HepG2 (cell line): ENCODE data around the gene SIT1. TPM values are rescaled to one million over a fixed set of nuclear protein-coding genes. Genes with fewer than 3 reads are reported as not detected.

Experiments
- BHLHE40 ChIP-seq: IDR thresholded peaks from 2 replicates; pipeline ENCODE4 v1.6.1; 2011; ENCODE audit warnings: low read length, improper control_type of control experiment
- CENPBD1 ChIP-seq: sonication (generic); formaldehyde crosslinking; IDR thresholded peaks from 2 replicates; pipeline ENCODE4 v1.8.0; 2022; ENCODE audit warnings: missing genetic modification reagents, low read depth, mild to moderate bottlenecking, borderline replicate concordance
- EED ChIP-seq: sonication (generic); formaldehyde crosslinking; IDR thresholded peaks from 2 replicates; pipeline ENCODE4 v1.5.0; 2020; ENCODE audit warnings: mild to moderate bottlenecking, missing genetic modification reagents
- FLYWCH1 ChIP-seq: sonication (generic); formaldehyde crosslinking; IDR thresholded peaks from 2 replicates; pipeline ENCODE4 v1.8.1; 2023; ENCODE audit warnings: mild to moderate bottlenecking, missing genetic modification reagents
- HDAC1 ChIP-seq: sonication (generic); formaldehyde crosslinking; IDR thresholded peaks from 2 replicates; pipeline ENCODE4 v1.5.1; 2020; ENCODE audit warnings: mild to moderate bottlenecking, missing genetic modification reagents
- MTF1 ChIP-seq: sonication (generic); formaldehyde crosslinking; IDR thresholded peaks from 2 replicates; pipeline ENCODE4 v1.5.0; 2020; ENCODE audit warnings: missing genetic modification reagents
- MZF1 ChIP-seq: sonication (generic); formaldehyde crosslinking; IDR thresholded peaks from 2 replicates; pipeline ENCODE4 v1.8.1; 2023; ENCODE audit warnings: mild to moderate bottlenecking, missing genetic modification reagents, borderline replicate concordance
- PAF1 ChIP-seq: IDR thresholded peaks from 2 replicates; pipeline ENCODE4 v1.6.1; 2016; ENCODE audit warnings: missing genetic modification reagents, missing compliant biosample characterization
- PHF8 ChIP-seq: sonication (generic); formaldehyde crosslinking; IDR thresholded peaks from 2 replicates; pipeline ENCODE4 v1.5.0; 2020; ENCODE audit warnings: missing genetic modification reagents
- POLR2AphosphoS2 ChIP-seq: IDR thresholded peaks from 2 replicates; pipeline ENCODE4 v1.6.1; 2011; ENCODE audit warnings: low read depth, low read length, improper control_type of control experiment
- RARA ChIP-seq: IDR thresholded peaks from 2 replicates; pipeline ENCODE4 v1.6.1; 2016; ENCODE audit warnings: missing genetic modification reagents, missing compliant biosample characterization
- RXRB ChIP-seq: IDR thresholded peaks from 2 replicates; pipeline ENCODE4 v1.6.1; 2016; ENCODE audit warnings: borderline replicate concordance, missing genetic modification reagents, missing compliant biosample characterization
- ZBTB3 ChIP-seq: sonication (generic); formaldehyde crosslinking; IDR thresholded peaks from 2 replicates; pipeline ENCODE4 v1.4.0; 2020; ENCODE audit warnings: low read depth, mild to moderate bottlenecking, moderate library complexity, missing genetic modification reagents, borderline replicate concordance
- ZNF180 ChIP-seq: sonication (generic); formaldehyde crosslinking; IDR thresholded peaks from 2 replicates; pipeline ENCODE4 v1.4.0; 2020; ENCODE audit warnings: low read depth, missing genetic modification reagents, borderline replicate concordance
- ZNF609 ChIP-seq: sonication (generic); formaldehyde crosslinking; IDR thresholded peaks from 2 replicates; pipeline ENCODE4 v1.4.0; 2020; ENCODE audit warnings: mild to moderate bottlenecking, missing genetic modification reagents, borderline replicate concordance
- ZNF761 ChIP-seq: sonication (generic); formaldehyde crosslinking; conservative IDR thresholded peaks from 2 replicates; pipeline ENCODE4 v1.4.0; 2020; ENCODE audit warnings: mild to moderate bottlenecking, missing genetic modification reagents
- ZNF770 ChIP-seq: sonication (generic); formaldehyde crosslinking; IDR thresholded peaks from 2 replicates; pipeline ENCODE4 v1.5.0; 2020; ENCODE audit warnings: mild to moderate bottlenecking, missing genetic modification reagents
- ZNF777 ChIP-seq: sonication (generic); formaldehyde crosslinking; IDR thresholded peaks from 2 replicates; pipeline ENCODE4 v1.4.0; 2020; ENCODE audit warnings: missing genetic modification reagents
- ZNF788 ChIP-seq: sonication (generic); formaldehyde crosslinking; IDR thresholded peaks from 2 replicates; pipeline ENCODE4 v1.5.0; 2020; ENCODE audit warnings: mild to moderate bottlenecking, missing genetic modification reagents, borderline replicate concordance
- ZNF800 ChIP-seq: sonication (generic); formaldehyde crosslinking; IDR thresholded peaks from 2 replicates; pipeline ENCODE4 v1.4.0; 2020; ENCODE audit warnings: missing genetic modification reagents
- ZZZ3 ChIP-seq: sonication (generic); formaldehyde crosslinking; IDR thresholded peaks from 2 replicates; pipeline ENCODE4 v1.4.0; 2020; ENCODE audit warnings: missing genetic modification reagents, mild to moderate bottlenecking, borderline replicate concordance
- polyA plus RNA-seq, 8 experiments: library from polyadenylated mRNA; depleted of rRNA in 3 of 8; stranded (reverse) in 7 of 8; unstranded in 1 of 8; fragments of >200 nt; fragmentation: Illumina TruSeq in 4 of 8; extraction: Trizol in 4 of 8; gene quantifications; 2 replicates each; pipeline versions ENCODE4 v1.2.1 to v1.2.3, GENCODE V29; 2011 to 2016; ENCODE audit warnings: low read depth in 4 of 8, missing spikeins in 1 of 8, mixed read lengths in 1 of 8; ENCODE audit not compliant: insufficient read depth in 1 of 8
- total RNA-seq, 5 experiments: library from RNA; depleted of rRNA; stranded (reverse); fragments of >200 nt; fragmentation: Illumina TruSeq; extraction: Trizol; gene quantifications; 2 replicates each; pipeline ENCODE4 v1.2.3, GENCODE V29; 2016; ENCODE audit warnings: low read depth in 1 of 5

The SIT1 gene
- total and polyA plus RNA-seq, 2 of the 13 experiments (the other 11 are each of a cell fraction or from before 2014, with no cell fraction given) = 0.09 to 6.7 TPM

- peak; percentile 93 for TF ChIP-seq RXRB (CRISPR knock-in tag)
- TF ChIP-seq ZBTB3 (CRISPR knock-in tag) = peak; percentile 82
- no peak for TF ChIP-seq FLYWCH1 (CRISPR knock-in tag)
- TF ChIP-seq ZNF770 (CRISPR knock-in tag) = 0 out of 2 replicates have a peak, but pooled peaks have one; percentile 46
- TF ChIP-seq MTF1 (CRISPR knock-in tag) = peak; percentile 94; the same call in 1 of the 2 replicates
- TF ChIP-seq CENPBD1 (CRISPR knock-in tag) = no peak
- no peak for TF ChIP-seq MZF1
- TF ChIP-seq HDAC1 (CRISPR knock-in tag) = peak; percentile 96
- TF ChIP-seq BHLHE40 = peak; percentile 91
- no peak for TF ChIP-seq PAF1 (CRISPR knock-in tag)
- TF ChIP-seq ZNF800 = peak; percentile 85; the same call in 1 of the 2 replicates
- TF ChIP-seq ZNF761 (CRISPR knock-in tag) = peak; percentile 81; the same call in 1 of the 2 replicates
- TF ChIP-seq ZNF609 (CRISPR knock-in tag) = peak; percentile 77
- TF ChIP-seq ZNF777 (CRISPR knock-in tag) = peak; percentile 58; the same call in 1 of the 2 replicates
- TF ChIP-seq PHF8 (CRISPR knock-in tag) = peak; percentile 22; the same call in 1 of the 2 replicates
- TF ChIP-seq ZZZ3 (CRISPR knock-in tag) = peak; percentile 90; the same call in 1 of the 2 replicates
- TF ChIP-seq EED (CRISPR knock-in tag) = peak; percentile 96
- TF ChIP-seq ZNF788 = peak; percentile 99
- no peak for TF ChIP-seq POLR2AphosphoS2
- peak; percentile 92; the same call in 1 of the 2 replicates for TF ChIP-seq ZNF180 (CRISPR knock-in tag)
- peak; percentile 49 for TF ChIP-seq RARA (CRISPR knock-in tag)
Measured at GRCh38 chr9:35657546-35658136, 6.9 kb upstream of the SIT1 start, which contains the start of gene RMRP (continued).
